Panc1 (cell line): ENCODE measurements around the gene DMRT3. TPM values are rescaled to one million over a fixed set of nuclear protein-coding genes. Genes with fewer than 3 reads are reported as not detected.

ENCODE experiments used
- ATAC-seq: fragments of 200-7000 bp; cut with Tn5 transposase; 2 replicates; pipeline ENCODE4 v1.9.1; 2020; ENCODE audit warnings: mild to moderate bottlenecking, moderate library complexity
- BruUV-seq: library from RNA; stranded (reverse); fragments of 400-500 nt; replicated peaks from 2 replicates; lab custom pipeline; 2021; lab: Mats Ljungman, UMichigan
- CTCF ChIA-PET: fragments of 300-600 bp; sonication (Branson Sonifier 250); formaldehyde crosslinking; loops from one replicate; lab custom pipeline; 2022; ENCODE audit warnings: antibody characterized with exemption; lab: Charles Lee
- POLR2A ChIA-PET: fragments of 300-600 bp; sonication (Branson Sonifier 250); formaldehyde crosslinking; loops from one replicate; lab custom pipeline; 2022; ENCODE audit warnings: antibody characterized with exemption; lab: Charles Lee
- DNase-seq: peaks from one replicate; pipeline ENCODE4 v3.0.0-alpha.2; 2010; ENCODE audit warnings: low read depth, low spot score
- H3K27ac ChIP-seq: 2 replicates; pipeline ENCODE4 v1.5.1; 2011; ENCODE audit warnings: mild to moderate bottlenecking, low read length, inconsistent platforms
- H3K27me3 ChIP-seq: fragments of 200-500 bp; sonication (Bioruptor generic); 2 replicates; pipeline ENCODE4 v1.6.0; 2014; ENCODE audit warnings: low read length, inconsistent platforms; ENCODE audit not compliant: control insufficient read depth, insufficient read depth
- H3K36me3 ChIP-seq: fragments of 200-500 bp; sonication (Bioruptor generic); 2 replicates; pipeline ENCODE4 v1.5.1; 2014; ENCODE audit warnings: inconsistent platforms, mild to moderate bottlenecking, low read length, moderate library complexity; ENCODE audit not compliant: control insufficient read depth, insufficient read depth
- H3K4me1 ChIP-seq: 2 replicates; pipeline ENCODE4 v1.5.1; 2011; ENCODE audit warnings: inconsistent platforms, mild to moderate bottlenecking, low read length, moderate library complexity; ENCODE audit not compliant: control insufficient read depth, insufficient read depth
- H3K4me3 ChIP-seq, 2 experiments: 2 replicates each; pipeline ENCODE4 v1.5.1; 2011 to 2012; ENCODE audit warnings: low read depth in 2 of 2, low read length in 2 of 2, mild to moderate bottlenecking in 2 of 2, inconsistent platforms in 1 of 2, moderate library complexity in 1 of 2
- H3K9me3 ChIP-seq: fragments of 200-500 bp; sonication (Bioruptor generic); 2 replicates; pipeline ENCODE4 v1.5.1; 2014; ENCODE audit warnings: low read depth, mild to moderate bottlenecking, inconsistent platforms, low read length, moderate library complexity; ENCODE audit not compliant: control insufficient read depth, insufficient read depth
- CTCF ChIP-seq: fragments of 450-650 bp; IDR thresholded peaks from 2 replicates; pipeline ENCODE4 v1.5.1; 2017; ENCODE audit warnings: mild to moderate bottlenecking
- POLR2AphosphoS5 ChIP-seq: IDR thresholded peaks from 2 replicates; pipeline ENCODE4 v1.6.1; 2012; ENCODE audit warnings: mild to moderate bottlenecking, low read depth, low read length, moderate library complexity
- REST ChIP-seq, 2 experiments: IDR thresholded peaks; 2 replicates each; pipeline ENCODE4 v1.6.1; 2011 to 2012; ENCODE audit warnings: low read depth in 2 of 2, control low read depth in 1 of 2, low read length in 1 of 2, mild to moderate bottlenecking in 1 of 2, moderate library complexity in 1 of 2; ENCODE audit not compliant: insufficient read depth in 1 of 2
- SIN3A ChIP-seq: IDR thresholded peaks from 2 replicates; pipeline ENCODE4 v1.6.1; 2012; ENCODE audit warnings: low read depth, mild to moderate bottlenecking, low read length, moderate library complexity, borderline replicate concordance; ENCODE audit not compliant: insufficient read depth
- TCF7L2 ChIP-seq: IDR thresholded peaks from 2 replicates; pipeline ENCODE4 v1.6.1; 2011; ENCODE audit warnings: mild to moderate bottlenecking, low read depth, low read length, inconsistent platforms
- in situ Hi-C: cut with HindIII; loops from 2 replicates; pipeline ENCODE4 v1.10.0; 2016; ENCODE audit warnings: low sequenced_read_pairs, low pct_unique_long_range_greater_than_20kb
- intact Hi-C: fragments of 100-400 bp; cut with micrococcal nuclease; formaldehyde crosslinking; loops from one replicate; pipeline ENCODE4 v1.10.0; 2022; ENCODE audit not compliant: unreplicated experiment
- total RNA-seq: library from RNA; stranded (reverse); gene quantifications from one replicate; pipeline ENCODE4 v1.2.1, GENCODE V29; 2021; ENCODE audit not compliant: unreplicated experiment

The DMRT3 gene
- total RNA-seq, 1 experiment from 2014 or later: not detected

GRCh38 chr9:947985-948384 lies 28.5 kb upstream of the DMRT3 start:
- ChIA-PET POLR2A (no interaction called here), CTCF (no interaction called here)
- ATAC-seq (no peak), DNase-seq (no peak)
- Histone ChIP-seq H3K27ac (no peak overlapping the region), H3K27me3 (no peaks in the 10 kb centered on the region), H3K4me3 (no peak overlapping the region), H3K4me1 (no peaks in the 10 kb centered on the region), H3K36me3 (no peaks in the 10 kb centered on the region), H3K9me3 (no peaks in the 10 kb centered on the region)
- in situ Hi-C loops: no loop called here
- no peak for TF ChIP-seq CTCF
- no peak for TF ChIP-seq TCF7L2
- no peak for TF ChIP-seq SIN3A
- TF ChIP-seq POLR2AphosphoS5: no peak
- no peak for TF ChIP-seq REST (IDR thresholded peaks at IDR 0.05; ENCODE audit: insufficient read depth in 1 of 2, low read depth in 2 of 2, low read length in 1 of 2)
- no TSS peak for BruUV-seq
- intact Hi-C loops: no loop called here

GRCh38 chr9:948497-948896 lies 28.0 kb upstream of the DMRT3 start:
- no peak for DNase-seq
- intact Hi-C loops: no loop called here
- Histone ChIP-seq H3K27ac (no peak overlapping the region), H3K4me1 (no peaks in the 10 kb centered on the region), H3K36me3 (no peaks in the 10 kb centered on the region), H3K4me3 (no peak overlapping the region), H3K27me3 (no peaks in the 10 kb centered on the region), H3K9me3 (no peaks in the 10 kb centered on the region)
- no peak for ATAC-seq
- ChIA-PET POLR2A (no interaction called here), CTCF (no interaction called here)
- in situ Hi-C loops: no loop called here
- no TSS peak for BruUV-seq
- no peak for TF ChIP-seq TCF7L2
- TF ChIP-seq CTCF: no peak
- TF ChIP-seq REST (IDR thresholded peaks at IDR 0.05; ENCODE audit: insufficient read depth in 1 of 2, low read depth in 2 of 2, low read length in 1 of 2): no peak
- TF ChIP-seq SIN3A: no peak
- TF ChIP-seq POLR2AphosphoS5: no peak
